CD4-positive, alpha-beta T cell treated with Interleukin-6 for 4 hours (primary cell): ENCODE results near the gene SLC10A4.
A peak's percentile ranks its signal among the peaks of the same experiment; 100 is the strongest.

Source experiments
- DNase-seq: peaks from one replicate; pipeline ENCODE4 v3.0.0-alpha.2; 2020; ENCODE audit warnings: mixed read lengths

Gene SLC10A4

GRCh38 chr4:48490012-48490679 lies 7.0 kb downstream of the SLC10A4 start, which contains the start of gene ZAR1:
ZAR1 (plus strand) TSS chr4:48490252; CDS start chr4:48490292, 40 bp downstream.
- DNase-seq = no peak

- DNase-seq = peak; percentile 13
These were observed 7.8 kb downstream of the SLC10A4 start for GRCh38 chr4:48490680-48491513.

GRCh38 chr4:48491514-48492176 lies 8.5 kb downstream of the SLC10A4 start:
- no peak for DNase-seq

- DNase-seq = no peak
These were observed 10.4 kb downstream of the SLC10A4 start for GRCh38 chr4:48493452-48494100.

GRCh38 chr4:48495941-48496340 lies 12.8 kb downstream of the SLC10A4 start:
- no peak for DNase-seq

GRCh38 chr4:48498895-48499294 lies 15.8 kb downstream of the SLC10A4 start:
- DNase-seq = no peak

GRCh38 chr4:48499551-48500066 lies 16.5 kb downstream of the SLC10A4 start:
- no peak for DNase-seq

GRCh38 chr4:48503233-48504025 lies 20.3 kb downstream of the SLC10A4 start:
- no peak for DNase-seq

- no peak for DNase-seq
These were observed 20.8 kb downstream of the SLC10A4 start for GRCh38 chr4:48504026-48504330.

GRCh38 chr4:48504352-48504751 lies 21.2 kb downstream of the SLC10A4 start:
- DNase-seq = no peak

GRCh38 chr4:48506716-48507115 lies 23.6 kb downstream of the SLC10A4 start:
- no peak for DNase-seq

GRCh38 chr4:48509543-48509942 lies 26.4 kb downstream of the SLC10A4 start:
- DNase-seq = no peak

GRCh38 chr4:48518143-48518542 lies 35.0 kb downstream of the SLC10A4 start:
- no peak for DNase-seq

- no peak for DNase-seq
These were observed 43.3 kb downstream of the SLC10A4 start for GRCh38 chr4:48526406-48526805.

- no peak for DNase-seq
These were observed 55.2 kb downstream of the SLC10A4 start for GRCh38 chr4:48538358-48538757.
